OCI-LY7 (cell line): Measurements from ENCODE around the gene RBBP6.
"Not testable (repeated sequence)": the region's sequence is repeated elsewhere in the genome, so short reads cannot be mapped to it uniquely, and the experiment has no call there.

Source experiments
- CTCF ChIP-seq: fragments of 200-600 bp; sonication (generic); conservative IDR thresholded peaks from 2 replicates; pipeline ENCODE4 v1.5.1; 2014; ENCODE audit warnings: mild to moderate bottlenecking, antibody characterized with exemption, low read length, moderate library complexity, mixed read lengths
- EZH2phosphoT487 ChIP-seq: fragments of 200-600 bp; sonication (generic); IDR thresholded peaks from 2 replicates; pipeline ENCODE4 v1.6.1; 2018; ENCODE audit warnings: low read depth, borderline replicate concordance, mild to moderate bottlenecking, mixed run types, antibody characterized with exemption, low read length, moderate library complexity, mixed read lengths

GRCh38 chr16:24495207-24495606, 44.2 kb upstream of the RBBP6 start:
- TF ChIP-seq CTCF, EZH2phosphoT487: not testable (repeated sequence)
